Fibroblast of skin of scalp (primary cell): ENCODE results near the gene SLC18B1.
"Not testable (repeated sequence)": the region's sequence is repeated elsewhere in the genome, so short reads cannot be mapped to it uniquely, and the experiment has no call there.

Source experiments
- DNase-seq: peaks from one replicate; pipeline ENCODE4 v3.0.0-alpha.2; 2013

Gene SLC18B1

GRCh38 chr6:132798869-132799538 is 567 bp upstream of the SLC18B1 start:
- no peak for DNase-seq

- DNase-seq, result no peak
Observed at GRCh38 chr6:132795461-132795860, 3.0 kb downstream of the SLC18B1 start.

GRCh38 chr6:132792510-132792909 is 5.9 kb downstream of the SLC18B1 start:
- DNase-seq, result no peak

DNA sequence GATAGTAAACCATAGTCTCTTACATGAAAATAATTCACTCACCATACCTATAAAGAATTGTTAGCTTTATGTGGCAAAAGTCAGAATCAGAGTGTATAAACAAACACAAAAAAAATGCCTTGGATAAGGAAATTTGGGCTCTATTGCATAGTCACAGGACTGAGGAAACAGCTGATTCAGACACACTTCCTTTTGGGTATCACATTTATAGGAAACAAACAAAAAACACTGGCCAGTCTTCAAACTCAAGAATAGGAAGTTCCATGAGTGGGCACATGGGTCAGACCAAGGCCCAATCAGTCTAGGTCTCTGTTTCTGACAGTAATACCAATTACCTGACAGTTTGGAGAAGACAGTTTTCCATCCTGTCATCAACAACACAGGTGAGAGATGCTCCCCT is 8.0 kb downstream of the SLC18B1 start:
- no peak for DNase-seq

DNA sequence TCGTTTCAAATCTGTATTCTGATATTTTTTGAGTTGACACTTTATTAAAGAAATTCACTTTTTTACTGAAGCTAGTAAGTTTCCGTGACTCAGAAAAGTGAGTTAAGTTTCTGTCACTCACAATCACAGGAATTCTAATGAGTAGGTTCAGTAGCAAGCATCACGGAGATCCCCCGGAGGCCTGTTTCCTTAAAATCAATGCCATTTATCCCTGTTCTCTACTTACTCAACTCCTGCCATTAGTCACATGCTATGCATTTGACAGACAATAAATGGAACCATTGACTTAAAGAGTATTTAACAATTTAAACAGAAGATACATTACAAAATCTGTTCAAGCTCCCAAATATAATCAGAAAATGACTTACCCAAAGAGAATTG is 9.1 kb downstream of the SLC18B1 start:
- no peak for DNase-seq

- no peak for DNase-seq
Observed at GRCh38 chr6:132788658-132789395, 9.6 kb downstream of the SLC18B1 start.

- no peak for DNase-seq
Observed at GRCh38 chr6:132785936-132786335, 12.5 kb downstream of the SLC18B1 start.

- DNase-seq, result peak; percentile 18
Observed at GRCh38 chr6:132780770-132781371, 17.6 kb downstream of the SLC18B1 start.

- not testable (repeated sequence) for DNase-seq
Observed at GRCh38 chr6:132777881-132778280, 20.6 kb downstream of the SLC18B1 start.

DNA sequence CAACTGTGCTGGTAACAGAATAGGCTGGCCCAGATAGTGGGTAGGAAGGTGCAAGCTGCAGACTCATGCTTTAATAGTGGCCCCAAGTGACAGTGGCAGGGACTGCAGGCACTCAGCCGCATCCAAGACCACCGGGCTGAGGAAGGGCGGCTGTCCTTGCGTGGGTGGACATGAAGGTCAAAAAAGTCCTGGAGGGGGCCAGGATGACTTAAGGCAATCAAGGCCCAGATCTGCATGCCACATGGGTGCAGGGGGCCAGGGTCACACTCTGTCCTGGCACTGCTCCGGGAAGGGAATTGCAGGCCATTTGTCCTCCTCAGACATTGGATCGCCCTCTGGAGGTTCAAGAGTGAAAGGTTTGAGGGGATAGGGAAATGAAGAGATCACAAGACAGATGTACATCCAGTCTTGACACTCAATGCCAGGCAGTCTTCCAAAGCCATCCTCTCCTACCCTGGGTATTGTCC is 30.4 kb downstream of the SLC18B1 start:
- no peak for DNase-seq

DNA sequence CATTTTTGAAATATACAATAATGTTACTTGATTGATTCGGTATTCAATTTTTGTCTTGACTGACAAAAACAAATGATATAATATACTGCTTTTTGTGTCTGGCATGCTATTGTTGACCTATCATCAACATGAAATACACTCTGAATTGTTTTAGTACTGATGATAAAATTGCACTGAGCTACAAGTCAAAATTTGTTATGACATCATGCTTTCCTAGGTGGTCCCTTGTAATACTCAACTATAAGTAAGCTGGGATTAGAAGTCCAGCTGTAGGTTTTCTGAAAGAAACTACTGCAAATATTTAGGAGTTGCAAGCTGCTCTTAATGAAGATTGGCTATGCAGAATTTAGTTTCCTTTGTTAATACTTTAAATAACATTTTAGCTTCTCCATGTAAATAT is 32.9 kb downstream of the SLC18B1 start:
- no peak for DNase-seq

DNA sequence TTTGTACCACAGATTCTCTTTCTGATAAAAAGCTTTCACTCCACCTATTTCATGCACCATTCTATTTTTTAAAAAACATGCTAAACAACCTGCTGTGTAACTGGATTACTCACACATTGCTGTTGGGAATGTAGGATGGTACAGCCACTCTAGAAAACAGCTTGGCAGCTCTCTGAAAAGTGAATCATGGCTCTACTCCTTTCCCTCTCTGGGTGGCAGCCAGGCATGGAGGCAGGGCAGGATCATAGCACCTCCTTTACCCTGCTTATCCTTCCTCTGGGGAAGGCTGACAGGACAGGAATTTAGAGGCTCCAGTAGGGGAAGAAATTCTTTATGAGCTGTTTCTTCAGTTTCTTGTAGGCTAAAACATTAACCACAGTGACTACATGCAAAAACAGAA is 34.1 kb downstream of the SLC18B1 start:
- peak; percentile 79 for DNase-seq

DNA sequence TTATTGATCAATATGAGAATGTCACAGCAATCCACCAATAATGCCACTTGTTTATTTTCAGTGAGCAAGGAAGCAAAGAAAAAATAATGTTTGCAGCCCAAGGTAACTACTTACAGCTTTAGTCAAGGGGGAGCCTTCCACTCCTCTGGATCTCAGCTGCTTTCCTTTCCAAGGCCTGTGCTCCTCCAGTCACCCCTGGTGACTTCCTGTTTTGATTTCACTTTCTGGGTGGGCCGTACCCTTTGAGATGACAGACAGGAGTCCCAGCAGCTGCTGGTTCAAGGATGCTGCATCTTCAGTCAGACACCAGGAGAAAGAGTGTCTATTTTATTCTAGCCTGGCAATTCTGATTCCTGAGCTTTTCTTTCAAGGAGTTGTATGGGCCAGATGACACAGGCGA is 35.2 kb downstream of the SLC18B1 start:
- DNase-seq, result peak; percentile 14

- no peak for DNase-seq
Observed at GRCh38 chr6:132760256-132760655, 38.2 kb downstream of the SLC18B1 start.

DNA sequence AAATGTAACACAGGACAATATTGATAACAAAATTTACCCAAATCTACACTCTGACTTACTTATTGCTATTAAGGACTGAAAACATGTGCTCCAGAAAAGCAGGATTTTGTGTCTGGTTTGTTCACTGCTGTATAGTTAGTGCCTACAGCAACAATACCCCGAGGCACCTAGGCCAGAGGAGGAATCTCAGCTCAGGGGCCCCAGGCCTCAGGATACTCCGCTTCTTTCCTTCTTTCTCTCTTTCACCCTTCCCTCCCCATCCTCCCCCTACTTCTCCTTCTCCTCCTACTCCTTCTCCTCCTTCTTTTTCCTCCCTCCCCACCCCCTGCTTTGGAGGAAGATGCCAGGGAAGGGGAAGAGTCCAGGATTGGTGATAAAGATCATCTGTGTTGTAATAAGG is 39.7 kb downstream of the SLC18B1 start:
- no peak for DNase-seq

- no peak for DNase-seq
Observed at GRCh38 chr6:132752255-132752654, 46.2 kb downstream of the SLC18B1 start.

- DNase-seq, result no peak
Observed at GRCh38 chr6:132751828-132752227, 46.6 kb downstream of the SLC18B1 start.

- DNase-seq, result no peak
Observed at GRCh38 chr6:132751306-132751705, 47.1 kb downstream of the SLC18B1 start.

GRCh38 chr6:132750455-132751248 is 47.8 kb downstream of the SLC18B1 start:
- DNase-seq, result no peak

DNA sequence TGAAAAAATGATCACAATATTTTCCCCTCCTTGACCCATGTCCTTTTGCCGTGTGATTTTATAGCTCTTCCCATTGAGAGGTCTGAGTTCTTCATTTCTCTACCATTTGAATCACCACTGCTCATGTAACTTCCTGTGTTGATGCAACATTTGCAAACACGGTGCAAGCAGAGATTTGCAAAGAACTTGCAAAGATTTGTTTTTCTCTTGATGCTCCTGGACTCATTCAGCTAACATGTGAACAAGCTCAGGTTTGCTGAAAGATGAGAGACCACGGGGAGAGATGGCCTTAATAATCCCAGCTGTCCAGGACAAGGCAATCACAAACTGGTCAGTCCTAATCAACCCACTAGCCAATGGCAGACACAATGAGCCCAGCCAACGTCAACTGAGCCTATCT is 49.3 kb downstream of the SLC18B1 start:
- DNase-seq, result peak; percentile 31

DNA sequence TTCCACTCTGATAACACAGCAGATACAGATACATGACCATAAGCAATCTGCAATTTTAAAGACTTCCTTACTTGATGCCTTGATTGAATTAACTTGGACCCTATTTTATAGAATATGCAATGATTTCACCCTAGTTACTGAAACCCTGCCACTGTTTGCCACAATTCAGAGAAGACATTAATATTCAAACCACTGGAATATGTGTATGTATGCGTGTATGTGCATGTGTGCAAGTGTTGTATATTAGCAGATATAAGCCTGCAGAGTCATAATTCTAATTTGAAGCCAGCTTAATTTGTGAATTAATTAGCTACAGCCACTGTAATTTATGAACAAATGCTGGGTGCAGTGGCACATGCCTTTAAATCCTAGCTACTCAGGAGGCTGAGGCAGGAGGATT is 50.0 kb downstream of the SLC18B1 start:
- no peak for DNase-seq

- no peak for DNase-seq
Observed at GRCh38 chr6:132746048-132746447, 52.4 kb downstream of the SLC18B1 start.

DNA sequence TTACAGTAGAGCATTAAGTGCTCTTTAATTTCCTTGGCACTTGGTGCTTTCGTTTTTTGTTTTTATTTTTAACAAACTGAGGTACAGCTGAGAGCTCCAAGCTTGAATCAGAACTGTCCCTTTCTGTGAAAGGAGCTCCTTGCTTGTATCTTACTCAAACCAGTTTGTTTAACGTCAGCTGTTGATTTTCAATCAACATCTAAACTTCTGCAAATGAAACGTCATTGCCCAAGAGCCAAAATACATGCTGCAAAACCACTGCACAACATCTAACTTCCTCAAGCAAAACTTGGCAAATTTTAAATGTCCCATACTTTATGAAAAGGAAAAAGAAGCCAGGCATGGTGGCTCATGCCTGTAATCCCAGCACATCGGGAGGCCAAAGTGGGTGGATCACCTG is 55.9 kb downstream of the SLC18B1 start:
- DNase-seq, result no peak
